NCI-H2029 (cell line): ENCODE data around the gene PLEKHB2.
"Not testable (repeated sequence)": the region's sequence is repeated elsewhere in the genome, so short reads cannot be mapped to it uniquely, and the experiment has no call there.

Experiments used
- DNase-seq: peaks from one replicate; lab custom pipeline; 2025; lab: John Stamatoyannopoulos, UW

Gene PLEKHB2

DNA sequence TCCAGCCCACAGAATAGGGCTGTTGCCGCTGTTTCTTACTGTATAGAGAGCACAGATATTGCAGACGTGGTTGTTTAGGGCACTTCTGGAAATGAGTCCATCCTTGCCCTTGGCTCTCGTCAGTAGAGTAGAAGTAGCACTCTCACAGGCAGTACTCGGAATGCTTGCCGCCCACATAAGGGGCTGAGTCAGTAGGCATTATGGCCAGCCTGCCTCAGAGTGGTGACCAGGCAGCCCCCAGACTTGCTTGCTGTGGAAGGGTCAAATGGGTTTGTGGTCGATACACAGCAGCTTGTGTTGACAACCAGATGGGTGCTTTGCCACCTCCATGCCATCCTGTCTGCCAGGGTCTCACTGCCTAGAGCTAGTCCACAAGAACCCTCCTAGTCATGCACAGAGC is 38.7 kb downstream of the PLEKHB2 start:
- no peak for DNase-seq

DNA sequence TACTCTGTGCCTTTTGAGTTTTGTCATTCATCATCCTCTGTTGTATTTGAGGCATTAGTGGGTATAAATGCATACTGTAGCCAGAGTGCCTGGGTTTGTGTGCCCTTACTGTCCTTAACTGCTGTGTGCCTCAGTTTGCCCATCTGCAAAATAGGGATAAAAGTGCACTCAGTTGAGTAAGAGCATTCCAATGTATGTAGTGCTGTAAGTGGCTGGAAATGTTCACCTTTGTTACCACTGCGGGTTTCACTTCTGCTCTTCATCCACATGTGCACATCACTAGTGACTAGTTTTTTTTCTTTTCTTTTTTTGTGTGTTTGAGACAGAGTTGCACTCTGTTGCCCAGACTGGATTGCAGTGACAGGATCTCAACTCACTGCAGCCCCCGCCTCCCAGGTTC is 39.9 kb downstream of the PLEKHB2 start:
- DNase-seq: no peak

DNA sequence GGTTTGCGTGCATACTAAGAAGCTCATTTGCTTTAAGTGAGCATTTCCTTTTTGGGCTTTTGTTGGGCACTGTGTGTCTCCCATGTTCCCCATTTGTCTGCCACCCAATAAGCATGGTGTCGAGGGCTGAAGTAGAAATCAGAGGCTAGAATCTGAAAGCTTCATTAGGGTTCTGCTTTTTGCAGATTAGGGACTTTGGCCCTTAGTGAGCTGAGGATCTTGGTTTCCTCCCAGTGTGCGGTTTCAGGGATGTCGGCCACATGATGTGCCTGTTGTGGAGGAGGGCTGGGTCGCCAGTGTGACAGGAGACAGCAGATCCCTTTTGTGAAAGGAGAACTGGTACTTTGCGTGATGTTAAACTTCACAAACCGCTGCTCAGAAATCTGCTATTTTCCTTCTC is 41.1 kb downstream of the PLEKHB2 start:
- DNase-seq: no peak

DNA sequence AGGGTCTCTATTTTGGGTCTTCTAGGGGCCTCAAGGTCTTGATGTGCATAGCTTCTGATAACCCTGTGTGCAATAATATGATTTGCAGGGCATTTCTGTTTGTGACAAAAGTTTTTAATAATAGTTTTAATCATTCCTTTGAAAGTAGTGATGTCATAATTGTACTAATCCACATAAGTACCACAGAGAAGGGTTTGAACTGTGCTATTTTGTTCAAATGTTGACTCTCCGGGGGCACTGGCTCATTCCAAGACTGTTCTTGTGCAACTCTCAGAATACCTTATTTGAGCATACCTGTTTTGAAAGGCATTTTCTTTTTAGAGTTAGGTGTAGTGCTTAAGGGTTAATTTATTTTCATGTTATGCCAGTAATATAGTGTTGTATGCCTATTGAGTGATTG is 41.6 kb downstream of the PLEKHB2 start:
- DNase-seq: no peak

DNA sequence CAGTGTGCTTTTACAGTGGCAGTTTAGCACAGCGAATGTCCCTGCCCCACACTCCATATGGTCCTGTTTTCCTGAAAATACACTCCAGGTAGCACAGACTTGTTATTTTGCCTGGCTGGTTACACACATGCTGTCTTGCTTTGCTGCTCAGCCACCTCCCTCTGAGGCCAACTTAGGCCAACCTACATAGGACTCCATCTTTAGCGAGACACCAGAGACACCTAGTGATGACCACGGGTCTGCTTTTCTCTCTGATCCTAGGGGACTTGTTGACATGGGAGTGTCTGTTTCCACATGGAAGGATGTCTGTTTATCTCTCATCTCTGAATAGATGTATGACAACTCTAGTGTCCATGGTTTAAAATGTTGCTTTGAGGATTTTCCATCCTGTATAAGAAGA is 43.3 kb downstream of the PLEKHB2 start:
- DNase-seq: no peak

DNA sequence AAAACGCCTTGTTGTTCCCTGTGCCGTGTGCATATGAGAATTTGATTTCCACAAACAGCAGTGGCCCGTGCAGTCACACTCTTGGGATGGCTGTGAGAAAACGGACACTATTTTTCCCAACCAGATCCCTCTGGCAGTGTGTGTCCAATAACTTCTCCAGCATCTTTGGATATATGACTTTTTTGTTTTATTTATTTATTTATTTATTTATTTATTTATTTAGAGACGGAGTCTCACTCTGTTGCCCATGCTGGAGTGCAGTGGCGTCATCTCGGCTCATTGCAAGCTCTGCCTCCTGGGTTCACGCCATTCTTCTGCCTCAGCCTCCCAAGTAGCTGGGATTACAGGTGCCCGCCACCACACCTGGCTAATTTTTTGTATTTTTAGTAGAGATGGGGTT is 45.0 kb downstream of the PLEKHB2 start:
- not testable (repeated sequence) for DNase-seq

DNA sequence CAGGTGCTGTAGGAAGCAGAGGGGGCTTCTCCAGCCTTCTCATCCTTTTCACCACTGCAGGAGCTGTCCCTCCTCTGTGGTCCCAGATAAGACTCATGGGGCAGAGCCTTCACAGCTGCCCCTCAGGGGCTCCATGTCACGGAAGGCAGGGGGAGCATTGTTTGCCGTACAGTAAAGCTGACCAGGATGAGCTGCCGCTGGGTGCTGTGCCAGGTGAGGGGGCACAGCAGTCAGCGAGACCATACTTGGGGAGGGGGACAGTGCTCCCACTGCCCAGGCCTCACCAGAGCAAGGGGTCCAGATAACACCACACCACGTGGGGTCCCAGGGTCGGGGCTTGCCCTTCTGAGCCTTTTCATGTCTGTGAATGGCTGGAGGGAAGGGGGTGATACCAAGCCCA is 46.3 kb downstream of the PLEKHB2 start:
- no peak for DNase-seq

DNA sequence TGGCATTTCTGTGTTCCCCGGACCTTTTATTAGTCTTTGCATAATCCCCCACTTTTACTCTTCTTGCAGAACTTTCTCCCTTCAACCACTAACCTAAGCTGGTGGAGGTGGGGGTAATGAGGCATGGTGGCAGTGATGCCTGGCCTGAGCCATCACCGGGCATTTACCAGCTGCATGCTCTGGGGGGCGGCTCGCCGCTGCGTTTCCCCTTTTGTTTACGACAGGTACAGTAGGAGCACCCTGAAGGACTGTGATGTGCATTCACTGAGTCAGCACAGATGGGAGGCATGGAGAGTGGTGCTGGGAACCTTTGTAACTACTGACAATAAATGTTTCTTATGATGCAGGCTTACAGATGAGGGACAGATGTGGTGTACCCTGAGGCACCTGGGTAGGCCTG is 46.9 kb downstream of the PLEKHB2 start:
- DNase-seq: no peak

DNA sequence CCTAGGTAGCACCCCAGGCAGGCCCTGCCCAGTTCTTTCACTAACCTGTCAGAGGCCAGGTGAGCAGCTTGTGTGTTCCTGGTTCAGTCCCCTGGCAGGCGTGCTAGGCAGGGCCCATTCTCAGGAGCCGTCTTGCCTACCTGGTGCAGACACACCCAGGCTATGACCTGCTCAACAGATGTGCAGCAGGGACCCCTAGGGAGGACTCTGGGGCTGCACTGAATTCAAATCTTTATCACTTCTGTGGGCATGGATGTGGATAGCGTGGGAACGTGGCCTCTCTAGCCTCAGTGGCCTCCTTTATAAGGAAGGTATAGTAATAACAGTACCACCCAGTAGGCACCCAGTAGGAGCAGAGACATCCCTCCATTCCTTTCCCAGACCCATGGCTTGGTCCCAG is 48.4 kb downstream of the PLEKHB2 start:
- no peak for DNase-seq

DNA sequence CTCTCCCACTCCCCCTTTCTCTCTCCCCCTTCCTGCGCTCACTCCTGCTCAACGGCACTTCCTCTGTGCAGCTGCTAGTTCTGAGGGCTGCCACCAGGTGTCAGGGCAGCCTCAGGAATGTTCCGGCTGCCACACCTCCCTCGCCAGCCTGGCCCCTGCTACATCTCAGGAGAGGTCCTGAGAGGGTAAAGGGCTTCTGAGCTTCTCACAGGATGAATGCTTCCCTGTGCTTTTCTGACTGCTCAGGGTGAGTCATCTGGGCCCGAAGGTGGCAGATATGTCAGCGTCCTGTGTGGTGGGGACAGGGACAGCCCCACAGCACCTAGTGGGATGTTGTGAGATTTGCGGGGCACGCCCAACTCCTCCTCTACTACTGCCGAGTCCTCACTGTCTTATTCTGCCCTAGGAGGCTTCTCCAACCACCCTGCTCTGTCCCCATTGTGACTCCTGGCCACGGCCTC is 49.0 kb downstream of the PLEKHB2 start:
- DNase-seq: peak; percentile 42

DNA sequence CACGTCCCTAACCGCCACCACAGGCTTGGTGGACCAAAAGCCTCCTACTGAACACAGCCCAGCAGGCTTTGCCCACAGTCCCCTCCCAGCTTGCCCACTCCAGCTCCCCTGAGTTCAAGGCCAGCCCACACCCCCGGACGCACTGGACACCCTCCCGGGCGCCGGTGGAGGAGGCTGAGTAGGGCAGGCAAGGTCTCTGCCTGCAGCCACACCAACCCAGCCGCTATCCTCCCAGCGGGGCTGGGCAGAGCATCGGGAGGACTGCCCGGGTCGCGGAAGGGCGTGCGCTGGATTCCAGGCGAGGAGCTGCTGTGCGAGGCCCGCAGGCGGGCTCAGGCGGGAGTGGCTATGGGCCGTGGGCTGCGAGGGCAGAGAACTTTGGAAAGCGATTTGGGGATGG is 49.5 kb downstream of the PLEKHB2 start:
- DNase-seq: no peak

DNA sequence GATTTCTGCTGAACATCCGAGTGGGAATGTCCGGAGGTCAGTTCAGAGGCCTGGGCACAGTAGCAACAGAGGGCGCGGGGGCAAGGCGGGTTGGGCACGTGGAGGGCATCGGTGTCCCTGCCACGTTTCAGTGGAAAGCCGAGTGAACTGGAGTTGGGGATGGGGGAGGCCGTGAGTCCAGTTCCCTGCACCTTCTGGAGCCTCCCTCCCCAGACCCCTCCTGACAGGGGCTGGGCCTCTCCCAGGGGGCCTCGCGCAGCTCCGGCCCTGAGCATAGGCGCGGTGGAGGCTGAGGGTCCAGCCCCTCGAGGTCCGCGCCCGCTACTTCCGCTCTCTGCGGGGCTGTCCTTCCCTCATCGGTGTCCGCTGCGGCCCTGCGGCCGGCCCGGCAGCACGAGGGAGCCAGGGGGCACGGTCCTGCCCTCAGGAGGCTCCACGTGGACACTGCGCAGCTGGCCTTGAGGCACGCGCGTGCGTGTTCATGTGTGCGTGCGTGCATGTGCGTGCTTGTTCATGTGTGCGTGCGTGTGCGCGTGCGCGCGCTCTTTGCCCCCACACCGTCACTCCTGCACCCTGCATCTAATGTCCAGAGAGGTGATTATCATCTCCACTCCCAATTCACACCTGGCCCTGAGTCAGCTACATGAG is 50.2 kb downstream of the PLEKHB2 start:
- DNase-seq: no peak

DNA sequence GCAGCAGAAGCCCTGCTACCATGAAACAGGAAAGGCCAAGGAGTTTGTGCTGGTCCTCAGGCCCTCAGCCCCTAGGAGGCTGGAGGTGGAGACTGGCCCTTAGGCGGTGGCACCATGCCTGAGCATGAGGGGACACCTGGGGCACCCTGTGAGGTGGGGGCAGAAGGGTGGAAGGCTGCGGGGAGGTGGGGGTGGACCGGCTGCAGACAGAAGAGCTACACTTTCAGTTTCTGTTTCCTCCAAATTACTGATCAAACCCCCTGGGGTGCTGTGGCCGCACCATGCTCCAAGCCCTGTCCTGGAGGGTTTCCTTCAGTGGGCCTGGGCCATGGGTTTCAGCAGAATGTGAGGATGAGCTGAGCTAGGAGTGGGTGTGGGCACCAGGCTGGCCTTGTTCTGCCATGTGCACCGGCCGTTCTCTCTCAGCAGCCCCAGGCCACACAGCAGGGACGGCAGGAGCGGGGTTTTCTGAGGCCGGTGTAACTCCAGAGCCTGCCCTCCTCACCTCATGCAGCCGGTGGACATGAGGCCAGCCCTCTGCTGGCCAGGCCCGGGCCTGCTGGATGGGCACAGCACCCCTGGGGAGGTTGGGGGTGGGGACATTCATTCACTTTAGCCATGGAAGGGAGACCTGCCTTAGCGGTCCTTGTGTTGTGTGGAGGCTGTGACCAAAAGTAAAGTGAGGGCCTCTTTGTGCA is 51.5 kb downstream of the PLEKHB2 start:
- DNase-seq: no peak

DNA sequence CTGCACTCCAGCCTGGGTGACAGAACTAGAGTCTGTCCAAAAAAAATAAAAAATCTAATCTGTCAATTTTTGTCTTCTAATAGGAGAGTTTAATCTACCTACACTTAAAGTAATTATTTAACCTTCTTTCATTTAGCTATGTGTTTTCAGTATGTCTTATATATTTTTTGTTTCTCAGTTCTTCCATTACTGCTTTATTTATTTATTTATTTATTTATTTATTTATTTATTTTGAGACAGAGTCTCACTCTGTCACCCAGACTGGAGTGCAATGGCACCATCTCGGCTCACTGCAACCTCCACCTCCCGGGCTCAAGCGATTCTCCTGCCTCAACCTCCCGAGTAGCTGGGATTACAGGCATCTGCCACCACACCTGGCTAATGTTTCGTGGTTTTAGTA is 60.4 kb downstream of the PLEKHB2 start:
- not testable (repeated sequence) for DNase-seq

DNA sequence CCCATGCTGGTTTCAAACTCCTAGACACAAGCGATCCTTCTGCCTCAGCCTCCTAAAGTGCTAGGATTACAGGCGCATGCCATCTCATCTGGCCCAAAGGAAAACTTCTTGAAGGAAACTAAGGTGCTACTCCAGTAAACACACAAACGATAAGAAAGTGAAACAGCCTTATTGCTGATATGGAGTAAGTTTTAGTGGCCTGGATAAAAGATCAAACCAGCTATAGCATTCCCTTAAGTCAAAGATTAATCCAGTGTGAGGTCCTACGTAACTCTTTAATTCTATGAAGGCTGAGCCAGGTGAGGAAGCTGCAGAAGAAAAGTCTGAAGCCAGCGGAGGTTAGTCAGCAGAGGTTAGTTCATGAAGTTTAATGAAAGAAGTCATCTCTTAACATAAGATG is 63.4 kb downstream of the PLEKHB2 start:
- DNase-seq: no peak

DNA sequence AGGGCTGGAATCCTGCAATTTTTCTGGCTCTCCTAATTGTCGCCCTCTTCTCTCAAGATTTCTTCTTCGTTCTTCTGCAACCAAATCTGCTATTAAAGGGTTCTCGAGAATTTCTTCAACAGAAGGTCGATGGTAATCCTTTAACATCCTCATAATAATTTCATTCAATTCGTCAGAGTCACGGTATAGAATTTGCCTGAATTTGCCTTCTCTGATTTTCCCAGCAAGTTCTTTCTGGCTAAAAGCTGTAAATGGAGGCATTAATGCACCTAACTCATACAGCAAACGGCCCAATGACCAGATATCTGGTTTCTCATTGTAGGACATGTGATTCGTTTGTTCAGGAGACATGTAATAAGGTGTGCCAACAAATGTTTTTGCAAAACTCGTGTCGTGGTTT is 72.9 kb downstream of the PLEKHB2 start:
- not testable (repeated sequence) for DNase-seq

DNA sequence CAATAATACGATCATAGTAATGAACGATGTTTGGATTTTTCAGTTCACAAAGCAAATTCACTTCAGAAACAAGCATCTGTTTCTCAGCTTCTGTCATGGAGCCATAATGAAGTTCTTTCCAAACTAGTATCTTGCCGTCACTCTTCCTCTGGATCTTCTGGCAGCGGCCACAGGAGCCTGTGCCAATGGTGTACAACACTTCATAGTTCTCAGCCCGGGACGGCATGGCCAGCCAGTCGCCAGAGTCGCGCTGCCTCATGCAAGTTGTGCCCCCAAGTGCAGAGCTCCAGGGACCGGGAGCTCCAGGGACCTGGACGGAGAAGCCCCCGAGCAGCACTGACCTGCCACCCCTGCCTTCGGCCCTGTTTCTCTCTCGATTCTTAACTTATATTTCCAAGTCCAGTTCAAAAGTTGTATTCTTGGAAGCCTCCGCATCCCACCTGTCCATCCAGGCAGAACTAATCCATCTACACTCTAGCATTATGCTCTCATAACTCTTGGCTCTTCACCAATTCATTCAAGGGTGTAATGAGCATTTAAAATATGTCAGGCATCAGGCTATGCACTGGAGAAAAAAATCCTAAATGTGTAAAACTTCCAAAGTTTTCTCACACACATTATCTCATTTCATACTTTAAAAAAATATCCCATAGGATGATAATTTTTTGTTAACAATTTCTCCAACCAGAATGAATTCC is 73.7 kb downstream of the PLEKHB2 start:
- DNase-seq: not testable (repeated sequence)

DNA sequence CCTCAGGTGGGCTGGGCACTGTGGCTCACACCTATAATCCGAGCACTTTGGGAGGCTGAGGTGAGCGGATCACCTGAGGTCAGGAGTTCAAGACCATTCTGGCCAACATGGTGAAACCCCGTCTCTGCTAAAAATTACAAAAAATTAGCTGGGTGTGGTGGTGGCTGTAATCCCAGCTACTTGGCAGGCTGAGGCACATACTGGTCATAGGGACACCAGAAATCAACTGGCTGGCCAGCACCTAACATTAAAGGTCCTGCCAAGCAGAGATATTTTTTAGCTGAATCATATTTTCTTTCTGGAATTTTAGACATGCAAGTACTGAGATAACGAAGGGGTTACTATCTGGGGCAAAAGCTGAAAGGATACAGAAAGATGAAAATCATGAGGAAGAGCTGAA is 76.3 kb downstream of the PLEKHB2 start:
- DNase-seq: not testable (repeated sequence)

DNA sequence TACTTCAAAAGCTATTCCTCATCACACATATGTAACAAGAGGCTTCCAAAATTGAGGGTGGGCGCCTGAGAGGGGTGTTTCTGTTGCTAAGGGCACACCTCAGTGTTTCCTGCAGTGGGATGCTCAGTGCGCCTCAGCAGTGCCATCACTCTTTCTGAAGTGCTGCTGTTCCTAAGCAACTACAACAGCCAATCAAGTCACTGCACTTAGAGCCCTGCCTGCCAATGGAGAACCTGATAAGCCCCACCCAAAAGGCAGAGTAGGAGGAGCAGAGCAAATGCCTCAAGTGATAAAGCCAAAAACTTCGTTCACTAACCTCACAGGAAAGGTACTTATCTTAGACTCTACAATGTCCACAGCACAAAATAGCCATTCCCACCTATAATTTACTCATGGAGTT is 88.3 kb downstream of the PLEKHB2 start:
- not testable (repeated sequence) for DNase-seq

DNA sequence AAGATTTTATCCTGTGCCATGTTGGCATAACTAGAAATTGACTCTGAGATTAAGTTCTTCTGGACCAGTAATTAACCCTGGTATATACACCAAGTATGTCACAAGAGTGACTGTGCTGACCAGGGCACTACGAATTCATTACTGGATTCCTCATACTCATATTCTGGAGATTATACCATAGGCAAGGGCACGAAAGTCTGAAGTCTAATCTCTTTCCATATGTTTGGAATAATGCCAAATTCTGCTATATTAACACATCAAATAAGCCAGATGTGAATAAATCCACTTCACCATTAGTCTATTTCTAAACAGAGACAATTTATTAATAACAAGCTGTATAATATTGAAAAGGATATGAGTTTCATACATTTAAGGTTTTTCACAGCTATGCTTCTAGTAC is 91.0 kb downstream of the PLEKHB2 start:
- not testable (repeated sequence) for DNase-seq
